C4-2B (cell line): Measurements from ENCODE around the gene ATP1B3.

Experiments used
- CTCF ChIP-seq: fragments of 450-650 bp; conservative IDR thresholded peaks from 2 replicates; pipeline ENCODE4 v1.5.1; 2017; ENCODE audit warnings: mild to moderate bottlenecking
- ZFX ChIP-seq: fragments of 450-650 bp; IDR thresholded peaks from 2 replicates; pipeline ENCODE4 v1.6.1; 2017

GRCh38 chr3:141969711-141970110, 93.3 kb downstream of the ATP1B3 start:
- TF ChIP-seq CTCF (no peak), ZFX (no peak)
